Endodermal cell (in vitro differentiated cells): ENCODE measurements around the gene RORB. TPM values are rescaled to one million over a fixed set of nuclear protein-coding genes. Genes with fewer than 3 reads are reported as not detected.
A peak's percentile ranks its signal among the peaks of the same experiment; 100 is the strongest.

Experiments used
- DNase-seq: peaks from one replicate; pipeline ENCODE4 v3.0.0-alpha.2; 2017
- H3K27ac ChIP-seq: 2 replicates; pipeline ENCODE4 v1.5.1; 2013; ENCODE audit warnings: mild to moderate bottlenecking, low read depth, low read length, moderate library complexity
- H3K27me3 ChIP-seq: 2 replicates; pipeline ENCODE4 v1.6.1; 2013; ENCODE audit warnings: mild to moderate bottlenecking, low read length, moderate library complexity; ENCODE audit not compliant: insufficient read depth, control insufficient read depth, poor library complexity, severe bottlenecking
- H3K36me3 ChIP-seq: 2 replicates; pipeline ENCODE4 v1.7.0; 2013; ENCODE audit warnings: mild to moderate bottlenecking, low read length, moderate library complexity; ENCODE audit not compliant: control insufficient read depth, insufficient read depth
- H3K4me1 ChIP-seq: one replicate; pipeline ENCODE4 v1.7.0; 2013; ENCODE audit warnings: low read length; ENCODE audit not compliant: control insufficient read depth, insufficient read depth
- H3K4me3 ChIP-seq: 2 replicates; pipeline ENCODE4 v1.5.1; 2013; ENCODE audit warnings: mild to moderate bottlenecking, low read length, moderate library complexity
- H3K9ac ChIP-seq: 2 replicates; pipeline ENCODE4 v1.6.1; 2013; ENCODE audit warnings: mild to moderate bottlenecking, low read length, moderate library complexity; ENCODE audit not compliant: poor library complexity, severe bottlenecking; ENCODE audit errors: extremely low read depth
- H3K9me3 ChIP-seq: 2 replicates; pipeline ENCODE4 v1.6.1; 2013; ENCODE audit warnings: mild to moderate bottlenecking, low read length, moderate library complexity; ENCODE audit not compliant: control insufficient read depth
- H3K27ac Mint-ChIP-seq: 2 replicates; pipeline ENCODE4 v1.8.0; 2020; ENCODE audit warnings: mixed read lengths
- H3K27me3 Mint-ChIP-seq: 2 replicates; pipeline ENCODE4 v1.8.0; 2021; ENCODE audit warnings: mild to moderate bottlenecking, mixed read lengths; ENCODE audit not compliant: insufficient read depth
- H3K36me3 Mint-ChIP-seq: 2 replicates; pipeline ENCODE4 v1.8.0; 2020; ENCODE audit warnings: low read depth, mixed read lengths
- H3K4me1 Mint-ChIP-seq: 2 replicates; pipeline ENCODE4 v1.8.0; 2020; ENCODE audit warnings: mixed read lengths
- H3K4me3 Mint-ChIP-seq: 2 replicates; pipeline ENCODE4 v1.8.0; 2020; ENCODE audit warnings: mild to moderate bottlenecking, moderate library complexity, mixed read lengths
- H3K9me3 Mint-ChIP-seq: 2 replicates; pipeline ENCODE4 v1.8.0; 2020; ENCODE audit warnings: mild to moderate bottlenecking, mixed read lengths
- CTCF ChIP-seq: fragments of 200-600 bp; sonication (generic); conservative IDR thresholded peaks from 2 replicates; pipeline ENCODE4 v1.5.0; 2021; ENCODE audit warnings: antibody characterized with exemption, mild to moderate bottlenecking
- WGBS, 2 experiments: methylation state at CpG; one replicate each; pipeline versions ENCODE4 v1.1.5 to v1.1.7; 2013; ENCODE audit warnings: missing lambda C conversion rate in 2 of 2, mixed read lengths in 1 of 2; ENCODE audit not compliant: insufficient coverage in 1 of 2, insufficient read length in 1 of 2; 5-methylcytosine and 5-hydroxymethylcytosine counted together
- total RNA-seq, 2 donors: library from RNA; stranded (reverse); fragmentation: NEBNext Ultra II Directional in 1 of 2; extraction: Animal tissue kit (Norgen Biotek cat#: 25700) in 1 of 2; gene quantifications; 2 replicates in 1 of 2; 3 replicates in 1 of 2; pipeline ENCODE4 v1.2.1, GENCODE V29; 2021

The RORB gene
- total RNA-seq, 2 donors from 2014 or later, result 0.18 to 0.88 TPM

- Histone ChIP-seq H3K4me1 (no peaks in the 10 kb centered on the region), H3K4me3 (no peak overlapping the region), H3K36me3 (no peaks in the 10 kb centered on the region), H3K9ac (no peak overlapping the region), H3K9me3 (no peaks in the 10 kb centered on the region), H3K27ac (no peak overlapping the region), H3K27me3 (no peaks in the 10 kb centered on the region)
- TF ChIP-seq CTCF, result peak; percentile 71
- no peaks in the 10 kb centered on the region for H3K27me3 Mint-ChIP-seq
- 83 to 88% methylated on average over 1 of the region's 1 CpG for WGBS, 2 experiments
- no peak overlapping the region for H3K4me3 Mint-ChIP-seq
- H3K4me1 Mint-ChIP-seq, result no peaks in the 10 kb centered on the region
- no peaks in the 10 kb centered on the region for H3K36me3 Mint-ChIP-seq
- H3K9me3 Mint-ChIP-seq, result no peaks in the 10 kb centered on the region
- no peak overlapping the region for H3K27ac Mint-ChIP-seq
- DNase-seq, result peak; percentile 62
These were observed 199.4 kb downstream of the RORB start for GRCh38 chr9:74696520-74696919.

GRCh38 chr9:74697535-74697934 is 200.4 kb downstream of the RORB start:
- no peaks in the 10 kb centered on the region for H3K4me1 Mint-ChIP-seq
- H3K27ac Mint-ChIP-seq, result no peak overlapping the region
- no peaks in the 10 kb centered on the region for H3K36me3 Mint-ChIP-seq
- WGBS, 2 experiments, result 79% methylated on average over 1 of the region's 2 CpGs; no CpG with 5 or more reads in 1 of the 2 experiments
- no peaks in the 10 kb centered on the region for H3K4me1 ChIP-seq
- H3K9ac ChIP-seq, result no peak overlapping the region
- DNase-seq, result no peak
- no peak overlapping the region for H3K4me3 Mint-ChIP-seq
- H3K4me3 ChIP-seq, result no peak overlapping the region
- no peak overlapping the region for H3K27ac ChIP-seq
- no peaks in the 10 kb centered on the region for H3K36me3 ChIP-seq
- no peaks in the 10 kb centered on the region for H3K9me3 ChIP-seq
- no peak for TF ChIP-seq CTCF
- H3K27me3 ChIP-seq, result no peaks in the 10 kb centered on the region
- H3K27me3 Mint-ChIP-seq, result no peaks in the 10 kb centered on the region
- no peaks in the 10 kb centered on the region for H3K9me3 Mint-ChIP-seq

- no peak overlapping the region for H3K27ac ChIP-seq
- H3K9ac ChIP-seq, result no peak overlapping the region
- no peaks in the 10 kb centered on the region for H3K36me3 ChIP-seq
- no peaks in the 10 kb centered on the region for H3K4me1 ChIP-seq
- no peaks in the 10 kb centered on the region for H3K27me3 ChIP-seq
- 91 to 100% methylated on average over 4 to 5 of the region's 5 CpGs for WGBS, 2 experiments
- Mint-ChIP-seq H3K27me3 (no peaks in the 10 kb centered on the region), H3K27ac (no peak overlapping the region), H3K36me3 (no peaks in the 10 kb centered on the region), H3K4me3 (no peak overlapping the region), H3K4me1 (no peaks in the 10 kb centered on the region), H3K9me3 (no peaks in the 10 kb centered on the region)
- no peak overlapping the region for H3K4me3 ChIP-seq
- no peak for DNase-seq
- H3K9me3 ChIP-seq, result no peaks in the 10 kb centered on the region
- TF ChIP-seq CTCF, result no peak
These were observed 214.2 kb downstream of the RORB start for GRCh38 chr9:74711341-74711740.
